HG02981 (cell line): ENCODE results near the gene IFT122.
"Not testable (repeated sequence)": the region's sequence is repeated elsewhere in the genome, so short reads cannot be mapped to it uniquely, and the experiment has no call there.

Experiments
- ATAC-seq: cut with Tn5 transposase; IDR thresholded peaks from one replicate; pipeline ENCODE4 v1.9.1; 2021; ENCODE audit warnings: mild to moderate bottlenecking, moderate library complexity; ENCODE audit not compliant: unreplicated experiment

The IFT122 gene

GRCh38 chr3:129534428-129535027, 94.5 kb downstream of the IFT122 start:
- no peak for ATAC-seq

- ATAC-seq: no peak
Measured at GRCh38 chr3:129535075-129535474, 95.1 kb downstream of the IFT122 start.

GRCh38 chr3:129536374-129536667, 96.3 kb downstream of the IFT122 start:
- no peak for ATAC-seq

- ATAC-seq: no peak
Measured at GRCh38 chr3:129536804-129537203, 96.8 kb downstream of the IFT122 start.

- no peak for ATAC-seq
Measured at GRCh38 chr3:129539206-129539605, 99.2 kb downstream of the IFT122 start.

GRCh38 chr3:129540776-129541516, 100.9 kb downstream of the IFT122 start:
- ATAC-seq: no peak

- no peak for ATAC-seq
Measured at GRCh38 chr3:129542747-129543146, 102.7 kb downstream of the IFT122 start.

- no peak for ATAC-seq
Measured at GRCh38 chr3:129543156-129543790, 103.2 kb downstream of the IFT122 start, which contains the start of gene H1-8. Gene H1-8 (plus strand): TSS chr3:129543175. CDS start chr3:129543219, 44 bp downstream.

GRCh38 chr3:129543999-129544398, 104.0 kb downstream of the IFT122 start:
- no peak for ATAC-seq

- not testable (repeated sequence) for ATAC-seq
Measured at GRCh38 chr3:129545951-129546350, 105.9 kb downstream of the IFT122 start.

- ATAC-seq: no peak
Measured at GRCh38 chr3:129547241-129547640, 107.2 kb downstream of the IFT122 start.

- no peak for ATAC-seq
Measured at GRCh38 chr3:129548104-129548965, 108.3 kb downstream of the IFT122 start.

- ATAC-seq: no peak
Measured at GRCh38 chr3:129549006-129549800, 109.2 kb downstream of the IFT122 start.

GRCh38 chr3:129549805-129550204, 109.8 kb downstream of the IFT122 start:
- no peak for ATAC-seq

- no peak for ATAC-seq
Measured at GRCh38 chr3:129552287-129553050, 112.4 kb downstream of the IFT122 start.

GRCh38 chr3:129553171-129553570, 113.1 kb downstream of the IFT122 start:
- no peak for ATAC-seq

- ATAC-seq: no peak
Measured at GRCh38 chr3:129553719-129554118, 113.7 kb downstream of the IFT122 start.

GRCh38 chr3:129554356-129555152, 114.5 kb downstream of the IFT122 start:
- ATAC-seq: no peak

- ATAC-seq: no peak
Measured at GRCh38 chr3:129555153-129555550, 115.1 kb downstream of the IFT122 start.
